ENCODE measurements around the gene STX3.

DNA sequence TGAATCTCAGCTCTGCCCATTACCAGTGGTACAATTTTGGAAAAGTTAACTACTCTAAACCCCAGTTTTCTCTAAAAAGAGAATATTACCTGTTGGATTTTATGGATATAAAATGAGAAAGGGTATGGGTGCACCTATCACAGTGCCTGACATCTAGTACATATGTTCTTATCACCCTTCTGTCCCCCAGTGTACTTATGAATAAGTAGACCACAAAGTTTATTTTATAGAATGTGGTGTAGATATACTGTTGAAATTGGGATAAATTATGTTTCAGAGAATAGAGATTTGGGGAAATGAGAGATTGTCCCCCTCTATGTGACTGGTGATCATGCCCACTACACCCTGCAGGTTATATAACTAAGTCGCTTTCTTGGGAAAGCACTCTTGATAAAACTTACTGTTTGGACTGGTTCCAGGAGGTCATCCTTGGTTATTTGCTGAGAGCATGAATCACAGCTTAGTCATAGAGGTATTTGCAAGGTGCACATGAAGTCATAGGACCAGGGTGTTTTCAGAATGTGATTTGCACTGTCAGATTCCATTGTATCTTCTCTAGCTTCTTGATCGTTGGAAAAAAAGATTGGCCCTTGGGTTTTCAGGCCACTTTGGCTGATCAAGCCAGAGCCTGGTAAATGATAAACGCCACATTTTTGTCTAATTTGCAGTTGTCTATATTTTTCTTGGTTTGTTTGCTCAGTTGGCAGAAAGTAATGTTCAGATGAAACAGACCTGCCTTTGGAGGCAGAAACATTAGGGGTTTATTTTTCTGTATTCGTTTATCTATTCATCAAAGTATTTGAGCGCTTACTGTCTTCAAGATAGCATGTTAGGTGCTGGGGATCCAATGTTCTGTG lies 21.3 kb downstream of the STX3 start:
- TF ChIP-seq RAD21 (conservative IDR thresholded peaks at IDR 0.05 in 1 of 2, IDR thresholded peaks at IDR 0.05 in 1 of 2) (no peak), MAZ (IDR thresholded peaks at IDR 0.05; ENCODE audit: borderline replicate concordance, low read depth, low read length) (no peak), CEBPB (IDR thresholded peaks at IDR 0.05) (peak in 1 of 2 experiments; percentile 67; a peak in 1 of 4 replicates)
- TF ChIP-seq, protein P1, sequence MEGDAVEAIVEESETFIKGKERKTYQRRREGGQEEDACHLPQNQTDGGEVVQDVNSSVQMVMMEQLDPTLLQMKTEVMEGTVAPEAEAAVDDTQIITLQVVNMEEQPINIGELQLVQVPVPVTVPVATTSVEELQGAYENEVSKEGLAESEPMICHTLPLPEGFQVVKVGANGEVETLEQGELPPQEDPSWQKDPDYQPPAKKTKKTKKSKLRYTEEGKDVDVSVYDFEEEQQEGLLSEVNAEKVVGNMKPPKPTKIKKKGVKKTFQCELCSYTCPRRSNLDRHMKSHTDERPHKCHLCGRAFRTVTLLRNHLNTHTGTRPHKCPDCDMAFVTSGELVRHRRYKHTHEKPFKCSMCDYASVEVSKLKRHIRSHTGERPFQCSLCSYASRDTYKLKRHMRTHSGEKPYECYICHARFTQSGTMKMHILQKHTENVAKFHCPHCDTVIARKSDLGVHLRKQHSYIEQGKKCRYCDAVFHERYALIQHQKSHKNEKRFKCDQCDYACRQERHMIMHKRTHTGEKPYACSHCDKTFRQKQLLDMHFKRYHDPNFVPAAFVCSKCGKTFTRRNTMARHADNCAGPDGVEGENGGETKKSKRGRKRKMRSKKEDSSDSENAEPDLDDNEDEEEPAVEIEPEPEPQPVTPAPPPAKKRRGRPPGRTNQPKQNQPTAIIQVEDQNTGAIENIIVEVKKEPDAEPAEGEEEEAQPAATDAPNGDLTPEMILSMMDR (IDR thresholded peaks at IDR 0.05), result no peak

Measured in A549 (cell line).